ENCODE results near the gene GLRX5. TPM values are rescaled to one million over a fixed set of nuclear protein-coding genes. Genes with fewer than 3 reads are reported as not detected.
A peak's percentile ranks its signal among the peaks of the same experiment; 100 is the strongest.

The GLRX5 gene
- total RNA-seq, 1 experiment from 2014 or later, result 62.2 TPM

- Histone ChIP-seq H2BK12ac (ENCODE audit: insufficient read length, low read depth, low read length) (no peak overlapping the region), H3K27me3 (ENCODE audit: insufficient read depth, low read length) (no peaks in the 10 kb centered on the region; the same call in 1 of the 2 replicates), H3K4ac (ENCODE audit: low read depth, low read length) (no peak overlapping the region), H3K79me2 (ENCODE audit: insufficient read depth, low read length) (no peaks in the 10 kb centered on the region), H3K14ac (ENCODE audit: insufficient read depth, low read length) (no peak overlapping the region), H4K5ac (ENCODE audit: insufficient read length, low read depth, low read length) (no peak overlapping the region), H2AFZ (ENCODE audit: low read length) (no peak overlapping the region), H3K9ac (ENCODE audit: extremely low read depth, insufficient read length, low read length) (no peak overlapping the region), H2BK20ac (ENCODE audit: low read depth, low read length, poor library complexity, severe bottlenecking) (no peak overlapping the region), H4K20me1 (ENCODE audit: control insufficient read depth, insufficient read depth, insufficient read length) (no peaks in the 10 kb centered on the region), H3K27ac (ENCODE audit: insufficient read length, low read depth, low read length) (no peak overlapping the region), H3K23ac (ENCODE audit: insufficient read length, low read depth, low read length) (no peak overlapping the region), H2BK120ac (ENCODE audit: low read depth, low read length, poor library complexity, severe bottlenecking) (no peak overlapping the region), H3K79me1 (ENCODE audit: insufficient read depth, low read depth, low read length, poor library complexity, severe bottlenecking) (no peaks in the 10 kb centered on the region), H3K56ac (ENCODE audit: insufficient read length, low read depth, low read length) (no peak overlapping the region), H2BK5ac (ENCODE audit: insufficient read length, low read length) (no peak overlapping the region), H4K8ac (replicated peaks; ENCODE audit: insufficient read length, low read depth, low read length) (no peak overlapping the region), H3K4me2 (ENCODE audit: insufficient read depth, insufficient read length, low read length) (no peak overlapping the region), H3T11ph (ENCODE audit: low read length) (no peak overlapping the region), H3K18ac (ENCODE audit: insufficient read length, low read depth, low read length) (peak overlapping the region; percentile 54), H4K91ac (ENCODE audit: insufficient read length, low read depth, low read length) (no peak overlapping the region), H2AK5ac (ENCODE audit: insufficient read length, low read length) (no peak overlapping the region), H3K23me2 (ENCODE audit: insufficient read length, low read depth, low read length, poor library complexity, severe bottlenecking) (no peaks in the 10 kb centered on the region), H2BK15ac (ENCODE audit: low read depth, low read length) (no peak overlapping the region), H3K4me1 (ENCODE audit: insufficient read depth, low read length) (no peaks in the 10 kb centered on the region), H3K9me3 (ENCODE audit: control insufficient read depth, low read depth, low read length) (no peaks in the 10 kb centered on the region)
- Mint-ChIP-seq H3K4me1 (peaks cover 32 to 33% of the 10 kb centered on the region in 2 experiments), H3K9me3 (peaks cover 0 to 2% of the 10 kb centered on the region in 2 experiments; a peak in 2 of 5 replicates), H3K36me3 (ENCODE audit: insufficient read depth in 1 of 3, low read depth in 3 of 3) (peaks cover 0 to 3% (median 0%) of the 10 kb centered on the region in 3 experiments; a peak in 1 of 7 replicates), H3K4me3 (no peak overlapping the region), H3K27me3 (ENCODE audit: low read depth) (peaks cover 88% of the 10 kb centered on the region), H3K27ac (no peak overlapping the region)
- TF ChIP-seq, protein P1, sequence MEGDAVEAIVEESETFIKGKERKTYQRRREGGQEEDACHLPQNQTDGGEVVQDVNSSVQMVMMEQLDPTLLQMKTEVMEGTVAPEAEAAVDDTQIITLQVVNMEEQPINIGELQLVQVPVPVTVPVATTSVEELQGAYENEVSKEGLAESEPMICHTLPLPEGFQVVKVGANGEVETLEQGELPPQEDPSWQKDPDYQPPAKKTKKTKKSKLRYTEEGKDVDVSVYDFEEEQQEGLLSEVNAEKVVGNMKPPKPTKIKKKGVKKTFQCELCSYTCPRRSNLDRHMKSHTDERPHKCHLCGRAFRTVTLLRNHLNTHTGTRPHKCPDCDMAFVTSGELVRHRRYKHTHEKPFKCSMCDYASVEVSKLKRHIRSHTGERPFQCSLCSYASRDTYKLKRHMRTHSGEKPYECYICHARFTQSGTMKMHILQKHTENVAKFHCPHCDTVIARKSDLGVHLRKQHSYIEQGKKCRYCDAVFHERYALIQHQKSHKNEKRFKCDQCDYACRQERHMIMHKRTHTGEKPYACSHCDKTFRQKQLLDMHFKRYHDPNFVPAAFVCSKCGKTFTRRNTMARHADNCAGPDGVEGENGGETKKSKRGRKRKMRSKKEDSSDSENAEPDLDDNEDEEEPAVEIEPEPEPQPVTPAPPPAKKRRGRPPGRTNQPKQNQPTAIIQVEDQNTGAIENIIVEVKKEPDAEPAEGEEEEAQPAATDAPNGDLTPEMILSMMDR (conservative IDR thresholded peaks at IDR 0.05), result no peak
- DNase-seq, result no peak
- no CpG with 5 or more reads among the region's 7 CpGs for WGBS (ENCODE audit: extremely low coverage, insufficient read length, low lambda C conversion rate)
These were observed 38.5 kb downstream of the GLRX5 start for GRCh38 chr14:95573313-95573712.
